GM19372 (cell line): ENCODE data around the gene NME1.
"Not testable (repeated sequence)": the region's sequence is repeated elsewhere in the genome, so short reads cannot be mapped to it uniquely, and the experiment has no call there.

ENCODE experiments used
- ATAC-seq: cut with Tn5 transposase; IDR thresholded peaks from one replicate; pipeline ENCODE4 v1.9.1; 2021; ENCODE audit warnings: mild to moderate bottlenecking, low read depth, moderate library complexity; ENCODE audit not compliant: unreplicated experiment

The NME1 gene

GRCh38 chr17:51153210-51154072, at the start of gene NME1:
Gene NME1 (plus strand): TSS chr17:51153559. CDS start chr17:51155655, 2,096 bp downstream.
- peak; percentile 94 for ATAC-seq

- no peak for ATAC-seq
These were observed 45.6 kb upstream of the NME1 start for GRCh38 chr17:51107778-51108177.

- not testable (repeated sequence) for ATAC-seq
These were observed 40.8 kb upstream of the NME1 start for GRCh38 chr17:51112303-51113222.

- no peak for ATAC-seq
These were observed 38.2 kb upstream of the NME1 start for GRCh38 chr17:51115179-51115578.

- no peak for ATAC-seq
These were observed 34.8 kb upstream of the NME1 start for GRCh38 chr17:51118330-51119195.

- ATAC-seq, result peak; percentile 16
These were observed 33.7 kb upstream of the NME1 start for GRCh38 chr17:51119415-51120356.

GRCh38 chr17:51120357-51120738, 33.0 kb upstream of the NME1 start:
- peak; percentile 24 for ATAC-seq

- ATAC-seq, result peak; percentile 73
These were observed 32.4 kb upstream of the NME1 start, which contains the start of gene SPAG9 for GRCh38 chr17:51120739-51121619. Gene SPAG9 (minus strand): TSS chr17:51120868. CDS start chr17:51120656, 212 bp downstream.

- ATAC-seq, result no peak
These were observed 31.5 kb upstream of the NME1 start for GRCh38 chr17:51121620-51122472.

GRCh38 chr17:51122473-51123115, 30.8 kb upstream of the NME1 start:
- not testable (repeated sequence) for ATAC-seq

- no peak for ATAC-seq
These were observed 28.5 kb upstream of the NME1 start for GRCh38 chr17:51124640-51125503.

GRCh38 chr17:51128076-51128475, 25.3 kb upstream of the NME1 start:
- no peak for ATAC-seq

GRCh38 chr17:51132964-51133319, 20.4 kb upstream of the NME1 start:
- ATAC-seq, result no peak

GRCh38 chr17:51133365-51133764, 20.0 kb upstream of the NME1 start:
- no peak for ATAC-seq

- no peak for ATAC-seq
These were observed 17.4 kb upstream of the NME1 start for GRCh38 chr17:51135956-51136355.

GRCh38 chr17:51142597-51142996, 10.8 kb upstream of the NME1 start:
- ATAC-seq, result no peak
